Mesothelial cell of epicardium (in vitro differentiated cells): ENCODE data around the gene FBN1. TPM values are rescaled to one million over a fixed set of nuclear protein-coding genes. Genes with fewer than 3 reads are reported as not detected.

Experiments
- DNase-seq, 2 experiments: peaks; one replicate each; pipeline ENCODE4 v3.0.0; 2021; ENCODE audit warnings: low spot score in 2 of 2; ENCODE audit not compliant: unreplicated experiment in 2 of 2
- H3K27ac Mint-ChIP-seq: 2 replicates; pipeline ENCODE4 v1.8.0; 2021; ENCODE audit warnings: mixed read lengths
- H3K27me3 Mint-ChIP-seq: 2 replicates; pipeline ENCODE4 v1.8.0; 2021; ENCODE audit warnings: low read depth, mixed read lengths
- H3K36me3 Mint-ChIP-seq: 2 replicates; pipeline ENCODE4 v1.8.0; 2021; ENCODE audit warnings: mixed read lengths
- H3K4me1 Mint-ChIP-seq: 2 replicates; pipeline ENCODE4 v1.8.0; 2021; ENCODE audit warnings: mixed read lengths
- H3K4me3 Mint-ChIP-seq: 2 replicates; pipeline ENCODE4 v1.8.0; 2021; ENCODE audit warnings: mild to moderate bottlenecking, moderate library complexity, mixed read lengths
- H3K9me3 Mint-ChIP-seq: 2 replicates; pipeline ENCODE4 v1.8.0; 2021; ENCODE audit warnings: mixed read lengths
- CTCF ChIP-seq: fragments of 200-600 bp; sonication (generic); IDR thresholded peaks from one replicate; pipeline ENCODE4 v1.5.0; 2021; ENCODE audit warnings: antibody characterized with exemption; ENCODE audit not compliant: unreplicated experiment
- total RNA-seq: library from RNA; stranded (reverse); gene quantifications from 3 replicates; pipeline ENCODE4 v1.2.1, GENCODE V29; 2021

The FBN1 gene
- total RNA-seq, 1 donor from 2014 or later: 67.9 TPM

GRCh38 chr15:48481802-48482201, 163.7 kb downstream of the FBN1 start:
- Mint-ChIP-seq H3K4me3 (no peak overlapping the region), H3K27ac (no peak overlapping the region), H3K4me1 (peaks cover 21% of the 10 kb centered on the region), H3K9me3 (no peaks in the 10 kb centered on the region), H3K36me3 (peaks cover 12% of the 10 kb centered on the region), H3K27me3 (no peaks in the 10 kb centered on the region)
- TF ChIP-seq CTCF: no peak
- no peak for DNase-seq

GRCh38 chr15:48479751-48480150, 165.8 kb downstream of the FBN1 start:
- no peaks in the 10 kb centered on the region for H3K27me3 Mint-ChIP-seq
- H3K9me3 Mint-ChIP-seq: no peaks in the 10 kb centered on the region
- TF ChIP-seq CTCF: no peak
- H3K27ac Mint-ChIP-seq: no peak overlapping the region
- H3K4me3 Mint-ChIP-seq: no peak overlapping the region
- DNase-seq: no peak
- H3K36me3 Mint-ChIP-seq: peaks cover 9% of the 10 kb centered on the region
- peaks cover 21% of the 10 kb centered on the region for H3K4me1 Mint-ChIP-seq

- H3K4me1 Mint-ChIP-seq: peaks cover 21% of the 10 kb centered on the region
- DNase-seq: no peak
Observed at GRCh38 chr15:48478581-48478980, 166.9 kb downstream of the FBN1 start.

DNA sequence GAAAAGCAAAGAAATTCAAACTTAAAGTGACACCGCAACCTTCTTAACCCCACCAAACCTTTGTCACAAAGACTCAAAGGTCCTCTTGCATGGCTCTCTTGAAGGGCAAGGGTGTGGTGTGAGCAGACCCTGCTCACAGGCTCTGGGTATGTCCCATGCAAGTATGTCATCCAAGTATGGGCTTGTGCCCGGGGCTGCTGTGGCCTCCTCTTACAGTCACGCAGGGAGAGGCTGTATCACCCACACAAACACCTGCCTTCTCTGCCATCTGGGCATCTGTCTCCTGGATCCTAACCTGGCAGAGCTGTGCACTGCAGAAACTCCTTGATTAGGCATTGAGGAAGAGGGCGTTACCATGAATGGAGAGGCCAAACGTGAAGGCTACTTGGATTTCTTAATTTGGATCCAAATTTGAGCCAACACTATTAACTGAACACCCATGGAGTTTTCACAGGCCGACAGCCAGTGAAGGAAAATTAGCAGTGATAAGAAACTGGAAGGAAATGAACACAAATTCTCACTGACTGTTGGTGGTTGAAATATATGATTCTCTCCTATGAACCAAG, 167.6 kb downstream of the FBN1 start:
- H3K9me3 Mint-ChIP-seq: no peaks in the 10 kb centered on the region
- H3K4me1 Mint-ChIP-seq: peaks cover 21% of the 10 kb centered on the region
- no peak overlapping the region for H3K4me3 Mint-ChIP-seq
- H3K36me3 Mint-ChIP-seq: peaks cover under 1% of the 10 kb centered on the region
- no peak for TF ChIP-seq CTCF
- H3K27me3 Mint-ChIP-seq: no peaks in the 10 kb centered on the region
- no peak overlapping the region for H3K27ac Mint-ChIP-seq
- no peak for DNase-seq

More at GRCh38 chr15:48478581-48478980, 166.9 kb downstream of the FBN1 start:
- Mint-ChIP-seq H3K4me3 (no peak overlapping the region), H3K36me3 (peaks cover 6% of the 10 kb centered on the region), H3K27me3 (no peaks in the 10 kb centered on the region), H3K27ac (no peak overlapping the region), H3K9me3 (no peaks in the 10 kb centered on the region)
- no peak for TF ChIP-seq CTCF

GRCh38 chr15:48475600-48476395, 169.7 kb downstream of the FBN1 start:
- Mint-ChIP-seq H3K27me3 (no peaks in the 10 kb centered on the region), H3K36me3 (peaks cover 9% of the 10 kb centered on the region), H3K9me3 (no peaks in the 10 kb centered on the region), H3K27ac (no peak overlapping the region), H3K4me3 (no peak overlapping the region), H3K4me1 (peaks cover 6% of the 10 kb centered on the region)
- TF ChIP-seq CTCF: no peak
- DNase-seq: no peak
